ENCODE measurements around the gene HPSE2. TPM values are rescaled to one million over a fixed set of nuclear protein-coding genes. Genes with fewer than 3 reads are reported as not detected.

Gene HPSE2
- polyA plus RNA-seq, 1 donor, result not detected

DNA sequence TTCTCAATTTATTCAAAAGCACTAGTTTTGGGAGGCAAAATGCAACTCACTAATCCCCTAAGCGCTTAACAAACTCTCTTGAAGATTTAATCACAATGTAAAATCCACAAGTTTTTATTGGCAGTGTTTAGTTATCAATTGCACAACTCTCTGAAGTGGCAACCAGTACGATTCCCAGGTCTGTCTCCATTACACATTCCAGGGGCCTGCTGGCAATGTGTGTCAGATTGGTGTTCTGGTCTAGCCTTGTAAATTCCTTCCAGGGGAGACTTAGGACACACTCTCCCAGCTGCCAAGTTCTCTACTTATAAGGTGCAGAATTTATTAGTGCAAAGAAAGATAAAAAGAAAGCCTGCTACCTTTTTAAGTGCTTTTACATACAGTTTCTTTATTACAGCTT is 624.2 kb downstream of the HPSE2 start:
- DNase-seq, result peak; percentile 31

DNA sequence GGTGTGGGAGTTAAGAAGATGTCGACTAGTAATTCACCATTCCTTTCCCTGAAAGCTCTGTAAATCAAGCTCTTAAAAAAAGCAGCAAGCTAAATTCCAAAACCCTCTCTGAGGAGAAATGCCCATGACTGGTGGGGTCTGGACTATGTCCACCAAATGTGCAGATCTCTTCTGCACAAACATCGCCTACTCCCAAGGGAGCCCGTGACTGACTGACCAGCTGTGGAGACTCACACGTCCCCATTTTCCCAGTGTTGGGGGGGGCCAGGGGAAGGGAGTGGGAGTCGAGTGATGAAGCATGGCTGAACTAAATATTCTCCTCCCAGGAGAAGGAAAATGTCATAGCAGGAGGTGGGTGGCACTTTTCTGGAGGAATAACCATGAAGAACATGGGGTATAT is 624.8 kb downstream of the HPSE2 start:
- no peak for DNase-seq

DNA sequence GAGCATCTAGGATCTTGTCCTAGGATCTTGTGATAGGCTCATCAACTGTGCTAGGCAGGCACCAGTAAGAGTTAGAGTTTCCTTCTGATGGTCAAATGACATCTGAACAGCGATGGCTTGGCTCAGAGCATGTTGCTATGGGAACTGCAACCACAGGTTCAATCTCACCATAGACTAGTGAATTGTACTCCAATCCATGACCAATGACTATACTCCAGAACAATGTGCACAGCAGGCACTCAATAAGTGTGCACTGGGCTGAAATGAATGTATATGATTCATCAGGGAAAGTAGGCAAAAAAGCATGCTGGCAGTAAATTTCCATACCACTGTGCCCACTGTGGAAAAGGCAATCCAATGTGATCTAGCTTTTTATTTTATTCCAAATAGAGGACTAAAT is 625.4 kb downstream of the HPSE2 start:
- no peak for DNase-seq

DNA sequence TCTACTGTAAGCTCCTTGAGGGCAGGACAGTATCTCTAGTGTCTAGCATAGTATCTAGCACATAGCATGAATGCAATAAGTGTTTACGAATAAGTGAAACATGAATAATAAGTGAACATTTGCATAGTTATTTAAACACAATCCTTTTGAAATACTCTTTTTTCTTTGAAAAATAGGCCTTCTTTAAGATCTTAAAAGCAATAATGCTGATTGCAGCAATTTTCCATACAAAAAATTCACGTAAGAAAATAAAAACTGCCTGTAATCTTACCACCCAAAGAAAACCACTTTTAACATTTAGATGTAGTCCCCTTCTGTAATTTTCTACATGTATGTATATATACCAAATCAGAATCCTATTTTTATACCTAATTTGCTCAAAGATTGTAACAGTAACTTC is 626.4 kb downstream of the HPSE2 start:
- no peak for DNase-seq

DNA sequence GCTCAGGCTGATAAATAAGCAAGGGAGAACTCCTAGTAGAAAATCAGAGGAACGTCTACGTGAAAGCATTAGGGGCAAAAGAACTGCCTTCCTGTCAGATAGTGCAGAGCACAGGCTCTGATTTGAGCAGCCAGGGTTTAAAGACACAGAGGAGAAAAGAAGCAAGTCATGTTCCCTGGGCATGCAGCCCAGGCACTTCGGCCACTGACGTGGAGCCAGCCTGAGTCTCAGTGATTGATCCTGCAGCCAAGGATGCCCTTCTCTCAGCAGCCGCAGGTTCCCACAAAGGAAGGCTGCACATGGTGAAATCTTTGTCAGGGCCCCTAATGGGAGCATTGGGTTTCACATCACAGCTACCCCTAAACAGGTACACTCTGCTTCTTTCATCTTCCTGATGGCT is 627.2 kb downstream of the HPSE2 start:
- DNase-seq, result peak; percentile 38

DNA sequence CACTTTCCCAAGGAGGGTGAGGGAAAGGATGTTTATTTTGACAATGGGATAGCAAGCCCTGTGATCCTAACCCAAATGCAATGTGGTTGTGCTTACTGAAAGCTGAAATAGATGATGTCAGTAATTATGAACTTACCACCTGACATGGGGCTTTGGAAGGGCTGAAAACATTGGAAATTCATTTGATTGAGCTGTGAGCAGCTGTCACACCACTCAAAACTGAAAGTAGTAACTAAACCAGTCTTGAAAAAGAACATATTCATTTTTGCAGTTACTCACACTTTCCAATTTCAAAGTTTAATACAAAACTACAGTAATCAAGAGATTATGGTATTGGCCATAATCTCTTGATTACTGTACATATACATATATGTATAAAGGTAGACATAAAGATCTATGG is 633.4 kb downstream of the HPSE2 start:
- no peak for DNase-seq

DNA sequence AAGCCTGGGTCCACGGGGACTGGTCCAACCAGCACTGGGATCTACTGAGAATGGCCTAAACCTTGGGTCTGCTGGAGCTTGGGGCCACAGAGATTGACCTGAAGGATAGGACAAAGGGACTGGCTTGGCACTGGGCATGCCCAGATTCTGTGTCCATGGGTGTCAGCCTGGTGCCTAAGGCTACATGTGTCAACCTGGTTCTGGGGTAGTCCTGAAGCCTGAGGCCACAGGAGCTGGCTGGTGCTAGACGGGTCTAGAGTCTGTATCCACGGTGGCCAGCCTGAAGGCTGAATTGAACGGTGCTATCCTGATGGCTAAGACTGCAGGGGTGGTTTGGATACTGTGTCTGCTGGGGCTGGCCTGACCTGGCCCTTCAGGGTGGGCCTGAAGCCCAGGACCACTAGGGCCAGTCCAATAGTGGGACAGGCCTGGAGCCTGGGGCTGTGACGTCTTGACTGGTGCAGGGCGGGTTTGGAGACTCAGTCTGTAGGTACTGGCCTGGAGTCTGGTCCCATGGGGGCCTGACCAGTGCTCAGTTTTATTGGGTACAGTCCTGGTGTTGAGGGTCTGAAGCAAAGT is 636.5 kb downstream of the HPSE2 start:
- no peak for DNase-seq

DNA sequence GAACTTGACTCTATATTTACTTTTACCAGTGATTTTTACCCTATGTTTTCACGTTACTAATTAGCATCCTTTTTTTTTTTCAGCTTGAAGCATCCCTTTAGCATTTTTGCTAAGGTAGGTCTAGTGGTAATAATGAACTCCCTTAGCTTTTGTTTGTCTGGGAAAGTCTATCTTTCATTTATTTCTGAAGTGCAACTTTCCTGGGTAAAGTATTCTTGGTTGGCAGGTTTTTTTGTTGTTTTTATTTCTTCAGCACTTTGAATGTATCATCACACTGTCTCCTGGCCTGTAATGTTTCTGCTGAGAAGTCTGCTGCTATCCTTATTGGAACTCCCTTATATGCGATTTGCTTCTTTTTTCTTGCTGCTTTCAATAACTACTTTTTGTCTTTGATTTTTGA is 639.2 kb downstream of the HPSE2 start:
- DNase-seq, result no peak

DNA sequence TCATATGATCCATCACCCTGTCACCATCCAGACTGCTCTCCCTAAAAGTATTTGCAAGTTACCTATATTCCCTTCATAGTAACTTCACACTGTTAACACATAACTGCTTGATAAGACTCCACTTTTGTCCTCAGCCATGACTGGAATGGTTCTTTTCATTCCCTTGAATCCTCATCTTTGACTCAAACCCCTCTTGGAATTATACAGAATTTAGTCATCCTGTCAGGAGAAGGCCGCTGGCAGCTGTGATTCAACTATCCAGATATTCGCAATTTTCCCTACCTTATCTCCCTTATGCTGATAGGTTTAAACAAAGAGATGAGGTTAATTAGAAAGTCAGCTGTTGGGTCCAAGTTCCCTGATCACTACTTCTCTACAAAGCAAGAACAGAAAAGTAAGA is 646.0 kb downstream of the HPSE2 start:
- no peak for DNase-seq

DNA sequence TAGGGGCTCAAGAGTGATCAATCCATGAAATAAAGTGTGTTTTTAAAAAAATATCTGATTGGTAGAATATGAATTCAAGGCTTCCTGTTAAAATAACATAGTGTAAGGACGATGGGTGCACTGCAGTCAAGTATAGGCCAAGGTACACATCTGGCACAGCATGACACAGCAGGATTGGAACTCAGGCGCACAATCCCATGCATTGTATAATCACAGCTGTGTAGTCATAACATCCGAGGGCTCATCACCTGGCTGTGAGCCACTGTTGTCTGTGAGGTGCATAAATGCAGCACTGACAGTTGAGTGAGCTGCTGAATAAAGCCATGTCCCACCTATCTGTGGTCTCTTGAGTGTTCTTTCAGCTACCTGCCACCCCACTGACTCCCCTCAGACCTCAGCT is 646.6 kb downstream of the HPSE2 start:
- DNase-seq, result no peak

DNA sequence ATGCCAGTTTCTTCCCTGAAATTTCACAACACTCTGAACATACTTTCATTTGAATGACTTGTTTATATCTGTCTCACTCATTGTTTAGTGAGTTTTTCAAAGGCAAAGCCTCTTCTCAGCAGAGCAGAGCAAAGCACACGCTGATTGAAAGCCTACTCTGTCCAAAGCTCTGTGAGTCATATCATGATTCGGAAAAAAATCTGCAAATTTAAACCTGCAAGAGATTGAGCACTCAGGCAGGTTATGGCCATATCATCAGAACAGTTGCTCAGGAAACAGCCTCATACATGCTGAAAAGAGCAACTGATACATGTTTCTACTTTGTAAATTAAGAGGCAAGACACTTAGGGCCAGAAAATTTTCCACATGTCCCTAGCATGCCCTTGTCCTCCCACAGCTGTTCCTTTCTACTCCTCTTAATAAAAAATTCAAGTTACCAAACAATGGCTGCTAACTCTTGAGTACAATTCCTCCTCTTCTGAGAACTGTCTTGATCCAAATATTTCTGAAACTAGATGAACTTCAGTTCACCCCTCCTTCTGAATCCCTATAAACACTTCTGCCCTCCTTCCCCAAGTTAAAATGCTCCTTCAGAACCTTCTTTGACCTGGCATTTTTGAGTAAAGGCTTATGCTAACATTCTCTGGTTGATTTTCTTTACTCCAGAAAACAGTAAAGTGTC is 648.4 kb downstream of the HPSE2 start:
- no peak for DNase-seq

DNA sequence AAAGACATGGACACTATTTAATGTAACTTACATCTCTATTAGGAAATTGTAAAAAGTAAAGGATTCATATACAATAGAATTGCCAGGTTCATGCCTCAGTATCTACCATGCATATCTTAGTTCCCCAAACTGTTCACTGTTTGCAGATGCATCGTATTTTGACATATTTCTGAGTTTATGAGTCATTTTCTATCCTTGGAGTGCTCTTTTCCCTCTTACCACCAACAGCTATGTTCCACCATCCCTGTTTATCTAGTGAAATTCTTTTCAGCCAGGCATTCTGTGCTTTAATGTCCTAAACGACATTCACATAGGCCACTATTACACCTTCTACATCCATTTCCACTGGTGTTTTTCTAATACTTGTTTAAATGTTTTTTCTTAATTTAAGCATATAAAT is 649.6 kb downstream of the HPSE2 start:
- DNase-seq, result no peak

DNA sequence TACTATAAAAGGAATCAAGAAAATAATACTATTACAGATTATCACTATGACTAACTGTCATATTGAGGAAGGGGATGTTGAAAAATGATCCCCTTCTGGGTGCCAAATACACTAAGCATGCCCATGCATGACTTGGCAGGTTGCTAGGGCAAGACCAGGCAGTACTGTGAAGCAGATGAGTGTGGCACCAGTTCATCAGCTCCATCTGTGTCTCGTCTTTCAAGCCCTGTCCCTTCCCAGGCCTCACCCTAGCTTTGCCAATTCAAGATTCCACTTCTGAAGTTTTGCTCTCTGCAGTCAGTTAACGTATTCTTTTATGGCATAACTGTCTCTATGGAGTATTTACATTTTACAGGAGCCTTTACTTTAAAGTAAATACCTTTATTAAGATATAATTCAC is 653.3 kb downstream of the HPSE2 start:
- no peak for DNase-seq

DNA sequence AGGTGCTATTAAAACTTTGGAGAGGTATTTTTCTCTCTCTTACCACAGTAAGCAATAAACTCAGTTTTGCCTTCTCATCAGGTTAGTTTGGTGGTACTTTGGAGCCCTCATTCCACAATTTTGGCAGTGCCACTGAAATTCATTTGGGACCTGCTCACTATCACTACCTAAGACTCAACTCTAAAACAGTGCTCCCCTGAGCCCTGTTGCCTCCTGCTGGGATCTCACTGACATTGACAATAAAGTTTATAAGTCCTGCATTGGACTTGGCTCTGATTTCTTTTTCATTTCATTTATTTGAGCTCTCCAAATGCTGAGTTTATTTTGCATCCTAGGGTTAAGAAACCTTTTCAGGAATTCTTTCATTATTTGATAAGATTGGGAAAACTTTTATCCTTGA is 658.1 kb downstream of the HPSE2 start:
- DNase-seq, result no peak

DNA sequence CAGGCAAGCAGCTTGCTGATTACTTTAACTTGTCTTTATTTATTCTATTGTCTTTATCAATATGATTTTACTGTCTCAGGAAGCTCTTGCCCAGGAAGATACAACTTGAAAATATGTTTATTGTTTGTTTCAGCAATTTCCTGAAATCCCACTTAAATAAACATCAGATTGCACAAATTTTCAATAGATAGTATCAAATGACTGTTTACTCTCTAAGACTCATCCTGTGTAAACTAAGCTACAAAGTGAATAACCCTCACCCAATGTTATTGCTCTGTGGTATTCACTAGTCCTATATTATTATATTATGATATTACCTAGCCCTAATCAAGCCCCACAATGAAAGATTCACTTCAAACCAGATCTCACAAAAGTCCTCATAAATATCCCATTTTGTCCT is 658.5 kb downstream of the HPSE2 start:
- DNase-seq, result no peak

DNA sequence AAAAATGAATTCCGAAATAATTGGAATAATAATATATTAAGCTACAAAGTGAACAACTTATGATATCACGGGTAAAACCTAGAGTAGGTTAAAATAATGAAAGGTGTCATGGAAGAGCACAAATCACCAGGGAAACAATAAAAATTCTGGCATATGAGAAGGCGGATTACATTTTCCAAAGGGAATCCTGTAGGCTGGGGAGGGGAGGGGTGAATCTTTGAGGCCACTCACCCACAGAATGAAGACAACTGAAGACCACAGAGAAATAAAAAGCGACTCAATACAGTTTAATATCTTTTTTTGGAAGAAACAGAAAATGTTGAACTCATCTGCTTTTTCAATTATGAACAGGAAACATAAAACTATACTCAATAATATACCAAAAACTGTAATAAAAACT is 659.6 kb downstream of the HPSE2 start:
- DNase-seq, result no peak

DNA sequence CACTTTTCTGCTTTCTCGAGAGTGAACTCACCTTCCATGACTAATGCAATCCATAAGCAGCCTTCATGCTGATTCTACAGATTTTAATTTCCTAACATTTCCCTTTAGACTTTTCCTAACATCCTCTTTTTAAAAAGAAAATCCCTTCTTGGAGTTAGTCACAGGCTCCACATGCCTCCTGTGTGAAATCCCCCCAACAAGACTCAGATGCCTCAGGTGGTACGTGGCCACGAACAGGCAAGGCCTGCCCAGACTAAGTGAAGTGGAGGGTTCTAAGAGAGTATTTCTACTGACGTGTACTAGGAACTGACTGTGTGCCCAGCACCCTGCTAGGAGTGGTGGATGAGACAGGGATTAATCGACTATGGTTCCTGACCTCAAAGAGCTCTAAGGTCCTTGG is 663.1 kb downstream of the HPSE2 start:
- DNase-seq, result no peak

DNA sequence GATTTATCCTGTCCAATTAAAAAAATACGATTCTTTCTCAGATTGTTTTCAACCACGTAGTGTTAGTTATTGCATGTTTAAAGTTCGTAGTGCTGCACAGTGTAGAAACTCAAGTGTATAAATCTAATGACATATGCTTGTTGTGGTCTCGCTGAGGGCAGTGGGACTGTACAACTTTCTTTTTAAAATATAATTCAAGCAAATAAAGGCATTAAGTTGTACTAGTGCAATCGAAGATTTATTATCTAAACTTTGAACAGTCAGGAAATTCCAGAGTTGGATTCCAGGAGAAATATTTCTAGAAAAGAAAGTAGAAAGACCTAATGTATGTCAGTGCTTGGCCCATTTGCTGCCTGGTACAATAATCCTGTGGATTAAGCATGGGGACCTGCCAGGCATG is 664.8 kb downstream of the HPSE2 start:
- no peak for DNase-seq

DNA sequence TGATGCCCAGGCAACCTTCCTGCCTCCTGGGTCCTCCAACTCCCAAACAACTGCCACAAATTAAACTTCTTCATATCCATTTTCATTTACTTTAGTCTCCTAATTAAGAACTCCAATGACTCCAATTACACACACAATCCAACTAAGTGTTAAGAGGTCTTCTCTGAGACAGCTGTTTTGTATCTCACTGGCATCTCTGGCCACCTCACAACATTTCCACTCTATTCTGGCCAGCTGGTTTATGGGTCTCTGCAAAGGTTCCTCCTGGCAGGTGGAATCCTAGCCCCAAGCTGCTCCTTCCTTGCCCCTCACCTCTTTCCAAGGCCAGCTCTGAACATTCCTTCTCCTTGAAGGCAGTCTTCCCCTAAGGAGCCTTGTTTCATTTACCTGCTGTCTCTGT is 665.8 kb downstream of the HPSE2 start:
- no peak for DNase-seq

DNA sequence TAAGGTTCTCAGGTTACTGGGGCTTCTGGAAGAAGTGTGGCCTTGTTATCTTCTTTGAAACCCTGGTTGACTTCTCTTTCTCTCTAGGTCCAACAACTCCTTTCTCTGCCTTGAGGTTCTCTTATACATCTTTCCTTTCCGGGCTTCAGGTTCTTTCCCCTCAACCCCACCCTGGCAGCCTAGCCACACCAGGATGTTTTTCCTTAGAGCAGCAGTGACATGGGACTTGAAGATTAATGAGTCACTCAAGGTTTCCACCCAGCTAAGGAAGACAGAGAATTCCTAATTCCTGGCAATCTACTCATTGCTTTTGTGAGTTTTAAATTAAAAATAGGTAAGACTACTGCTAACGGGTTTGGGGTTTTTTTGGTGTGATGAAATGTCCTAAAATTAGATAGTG is 667.1 kb downstream of the HPSE2 start:
- no peak for DNase-seq

DNA sequence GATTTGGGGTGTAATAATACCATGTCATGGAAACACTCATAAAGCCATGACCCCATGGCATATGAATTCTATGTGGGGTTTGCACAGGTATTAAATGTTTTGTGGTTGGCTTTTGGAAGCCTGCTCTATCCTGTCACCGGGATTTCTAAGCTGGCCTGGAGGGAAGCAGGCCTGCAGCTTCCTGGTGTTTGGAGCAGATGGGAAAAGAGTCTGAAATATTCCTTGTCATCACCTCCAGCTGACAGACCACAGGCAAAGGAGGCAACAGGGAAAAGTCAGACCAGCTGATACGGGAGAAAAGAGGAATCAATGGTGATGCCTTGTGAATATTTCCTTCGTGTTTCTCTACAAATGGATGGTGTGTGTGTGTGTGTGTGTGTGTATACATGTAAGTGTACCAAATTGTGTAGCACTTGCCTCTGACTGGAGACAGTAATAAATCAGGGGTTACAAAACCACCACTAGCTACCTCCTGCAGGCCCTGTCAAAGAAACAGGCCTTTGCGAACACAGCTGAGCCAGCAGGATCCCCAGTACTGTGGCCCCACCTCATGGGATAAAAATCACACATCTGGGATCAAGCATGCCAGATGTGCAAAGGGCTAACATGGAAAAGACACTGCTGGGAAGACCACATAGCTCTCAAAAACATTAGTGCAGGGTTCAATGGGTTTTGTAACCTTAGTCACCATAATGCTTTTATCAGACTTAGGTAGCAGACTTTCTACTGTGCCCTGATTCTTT is 668.1 kb downstream of the HPSE2 start:
- DNase-seq, result no peak

DNA sequence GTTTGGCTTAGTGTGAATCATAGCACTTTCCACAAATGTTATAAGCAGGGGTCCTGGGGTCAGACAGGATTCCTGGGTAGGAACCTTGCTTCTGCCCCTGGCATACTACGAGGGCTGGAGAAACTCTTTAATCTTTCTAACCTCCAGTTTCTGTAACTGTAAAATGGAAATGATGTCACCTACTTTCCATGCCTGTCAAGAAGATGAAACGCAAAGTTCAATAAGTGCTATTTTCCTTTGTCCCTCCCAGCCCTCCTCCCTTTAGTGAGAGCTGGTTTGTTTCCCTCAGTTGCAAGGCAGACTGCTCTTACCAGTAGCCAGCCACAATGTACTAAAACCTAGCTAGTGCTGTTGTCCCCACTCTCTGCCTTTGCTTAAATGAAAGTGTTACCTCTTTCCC is 671.8 kb downstream of the HPSE2 start:
- DNase-seq, result no peak

DNA sequence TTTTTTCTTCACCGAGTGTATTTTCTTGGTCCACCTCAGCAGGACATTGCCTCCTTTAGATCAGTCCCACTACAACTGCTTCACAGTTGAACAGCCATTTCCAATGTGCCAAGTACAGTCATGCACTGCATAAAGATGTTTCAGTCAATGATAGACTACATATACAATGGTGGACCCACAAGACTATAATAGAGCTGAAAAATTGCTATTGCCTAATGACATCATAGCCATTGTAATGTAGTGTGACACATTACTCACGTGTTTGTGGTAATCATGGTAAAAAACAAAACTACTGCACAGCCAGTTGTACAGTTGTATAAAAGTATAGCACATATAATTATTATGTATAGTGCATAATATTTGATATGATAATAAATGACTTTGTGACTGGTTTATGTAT is 675.1 kb downstream of the HPSE2 start:
- DNase-seq, result no peak

DNA sequence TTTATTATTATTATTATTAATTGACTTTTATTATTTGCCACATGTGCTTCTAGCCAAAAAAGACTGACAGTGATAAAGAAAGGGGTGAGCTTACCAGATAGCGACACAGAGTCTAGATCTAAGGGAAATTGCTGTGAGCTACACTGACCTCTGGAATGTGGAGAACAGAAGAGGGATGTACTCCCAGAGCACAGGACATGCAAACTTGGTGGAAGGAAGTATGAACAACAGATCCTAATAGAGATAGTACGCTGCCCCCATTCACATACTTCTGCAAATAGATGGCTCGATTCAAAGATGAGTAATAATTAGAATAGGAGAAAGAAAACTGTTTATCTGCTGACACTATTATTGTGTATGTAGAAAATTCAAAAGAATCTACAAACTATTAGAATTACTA is 679.6 kb downstream of the HPSE2 start:
- DNase-seq, result no peak

Data from hindlimb muscle (tissue), 1 donor.